Stimulated activated CD4-positive, alpha-beta T cell treated with anti-CD3 and anti-CD28 coated beads, TNF-alpha, amount 100 ng/mL, for 1 hour (primary cell): ENCODE measurements around the gene CENPM.

ENCODE experiments used
- DNase-seq, 3 donors: peaks; one replicate each; pipeline ENCODE4 v3.0.0-alpha.2; 2020; ENCODE audit warnings: low read depth in 3 of 3, low spot score in 1 of 3

CENPM gene

DNA sequence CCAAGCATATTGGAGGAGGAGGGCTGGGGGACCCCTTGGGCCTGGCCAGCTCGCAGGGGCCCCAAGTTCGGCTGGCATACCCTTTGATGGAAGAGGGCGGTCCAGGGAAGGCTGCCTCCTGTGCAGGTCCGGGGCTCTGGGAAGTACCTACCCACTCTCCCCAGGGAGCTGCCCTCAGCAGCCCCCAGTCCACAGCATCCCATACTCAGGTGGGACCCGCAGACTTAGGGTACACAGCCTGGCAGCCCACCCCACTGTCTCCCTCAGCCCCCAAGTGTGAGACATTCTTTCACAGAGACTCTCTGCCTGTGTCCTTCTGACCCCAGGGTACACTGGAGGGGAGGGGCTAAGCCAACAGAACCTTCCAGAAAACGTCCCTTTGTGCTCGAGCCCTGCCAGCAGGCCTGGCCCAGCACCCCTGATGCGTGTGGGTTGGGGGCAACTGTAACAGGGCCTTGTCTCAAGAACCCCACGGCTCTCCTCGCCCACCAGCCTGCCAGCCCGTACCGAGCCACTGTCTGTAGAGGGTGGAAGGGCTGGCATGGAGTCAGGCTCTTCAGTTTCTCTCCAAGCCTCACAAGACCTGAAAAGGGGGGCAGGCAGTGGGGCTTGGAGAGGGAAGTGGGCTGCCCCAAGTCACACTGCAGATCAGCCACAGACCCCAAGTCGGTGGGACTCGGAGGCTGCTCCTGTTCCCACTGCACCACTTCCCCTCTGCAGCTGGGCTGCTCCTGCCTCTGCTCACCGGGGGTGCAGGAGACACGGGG, 13.4 kb downstream of the CENPM start:
- DNase-seq, result no peak

DNA sequence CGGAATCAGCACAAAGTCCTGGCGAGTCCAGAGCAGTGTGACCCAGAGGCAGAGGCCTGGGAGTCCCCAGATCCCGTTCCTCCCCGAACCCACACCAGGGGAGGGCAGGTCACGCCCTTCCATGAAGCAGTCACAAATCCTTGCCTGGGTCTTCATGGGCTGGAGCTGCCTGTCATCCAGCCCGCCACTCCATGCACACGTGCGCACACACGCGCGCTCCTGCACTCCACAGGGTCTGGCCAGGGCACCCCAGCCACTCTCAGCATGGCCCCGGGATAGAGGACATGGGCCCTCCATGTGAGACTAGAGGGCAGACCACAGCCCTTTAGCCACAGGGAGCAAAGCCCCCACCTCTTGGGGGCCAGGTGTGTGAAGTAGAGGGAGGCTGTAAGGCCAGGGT, 14.6 kb downstream of the CENPM start:
- DNase-seq, result no peak

DNA sequence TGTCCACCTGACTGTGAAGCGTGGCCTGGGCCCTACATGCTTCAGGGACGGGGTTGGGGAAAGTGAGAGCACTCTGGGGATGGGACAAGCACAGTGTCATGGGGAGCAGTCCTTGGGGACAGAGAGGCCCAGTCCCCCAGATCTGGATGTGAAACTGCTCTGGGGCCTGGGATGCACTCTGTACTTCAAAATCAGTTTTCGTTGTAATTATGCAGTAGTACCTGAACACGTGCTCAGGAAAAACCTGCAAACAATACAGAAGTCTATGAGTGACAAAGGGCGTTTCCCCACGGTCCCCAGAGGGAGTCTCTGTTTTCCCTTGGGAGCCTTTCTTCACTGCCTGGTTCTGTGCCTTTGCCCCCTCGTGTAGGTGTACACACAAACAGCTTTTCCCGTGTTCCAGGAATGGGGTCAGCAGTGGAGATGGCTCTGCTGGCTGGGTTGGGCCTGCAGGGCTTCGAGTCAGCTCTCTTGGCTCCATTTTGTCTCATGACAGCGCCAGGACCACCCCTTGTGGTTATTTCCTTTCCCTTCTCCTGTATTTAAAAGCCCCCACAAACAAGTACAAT, 15.2 kb downstream of the CENPM start:
- no peak for DNase-seq

DNA sequence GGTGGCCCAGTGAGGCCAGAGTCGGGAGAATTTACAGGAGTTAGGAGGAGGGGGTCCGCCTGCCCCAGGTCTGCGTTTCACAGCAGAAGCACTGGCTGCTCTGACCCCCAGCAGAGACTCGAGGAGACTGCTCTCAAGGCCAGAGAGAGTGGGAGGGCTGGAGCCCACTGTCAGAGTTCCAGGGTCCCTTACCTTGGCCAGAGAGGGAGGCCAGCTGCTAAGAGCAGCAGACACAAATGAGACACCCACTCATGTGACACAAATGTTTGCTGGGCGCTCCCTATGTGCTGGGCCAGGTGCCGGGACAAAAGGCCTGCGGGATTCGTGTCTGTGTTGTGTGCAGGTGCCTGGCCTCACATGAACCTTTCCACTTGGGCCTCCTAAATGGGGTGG, 17.5 kb downstream of the CENPM start:
- DNase-seq, result no peak

DNA sequence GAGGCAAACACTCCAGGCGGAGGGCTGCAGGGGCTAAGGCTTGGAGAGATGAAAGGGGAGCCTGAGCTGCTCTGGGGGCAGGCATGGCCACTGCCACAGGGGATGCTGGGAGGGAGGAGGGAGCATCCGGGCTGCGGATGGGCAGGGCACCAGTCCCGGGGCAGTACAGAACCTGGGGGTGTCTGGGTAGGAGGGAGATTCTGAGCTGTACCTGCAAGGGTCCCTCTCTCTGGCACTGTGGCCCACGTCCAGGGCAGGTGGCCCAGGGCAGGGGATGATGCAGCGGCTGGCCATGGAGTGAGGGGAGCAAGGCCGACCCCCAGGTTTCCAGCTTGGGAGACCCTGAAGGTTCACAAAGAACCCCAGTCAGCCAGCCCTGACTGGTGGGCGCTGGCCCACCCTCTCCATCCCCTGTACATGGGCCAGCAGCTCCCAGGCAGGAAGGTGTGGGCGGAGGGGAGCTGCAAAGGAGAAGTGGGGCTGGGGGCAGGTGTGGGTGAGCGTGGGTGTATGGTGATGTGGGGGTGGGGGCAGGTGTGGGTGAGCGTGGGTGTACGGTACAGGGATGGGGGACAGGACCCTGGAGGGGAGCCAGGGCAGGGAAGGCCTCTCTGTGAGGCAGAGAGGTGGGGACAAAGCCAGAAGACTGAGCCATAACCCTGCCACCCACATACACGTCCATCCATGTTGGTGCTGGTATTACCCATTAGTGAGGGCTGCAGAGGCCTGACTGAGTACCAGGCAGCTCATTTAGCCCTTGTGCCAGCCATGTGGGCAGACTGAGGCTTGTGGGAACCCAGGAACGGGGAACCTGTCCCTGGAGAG, 18.1 kb downstream of the CENPM start:
- no peak for DNase-seq

DNA sequence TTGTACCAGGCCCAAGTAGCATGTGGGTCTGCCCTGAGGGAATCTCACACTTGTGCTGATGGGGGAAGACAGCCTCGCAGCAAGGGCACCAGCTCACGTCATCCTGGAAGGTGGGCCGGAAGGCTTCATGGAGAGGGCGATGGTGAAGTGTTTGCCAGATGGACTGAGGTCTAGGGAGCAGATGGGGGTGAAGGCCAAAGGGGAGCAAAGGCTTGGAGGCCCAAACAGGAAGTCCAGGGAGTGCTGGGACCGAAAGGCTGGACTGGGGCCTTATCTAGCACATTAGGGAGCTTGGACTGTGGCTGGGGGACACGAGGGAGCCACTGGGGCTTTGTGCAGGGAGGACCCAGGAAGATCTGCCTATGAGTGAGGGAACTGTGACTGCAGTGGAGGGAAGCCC, 19.1 kb downstream of the CENPM start:
- no peak for DNase-seq

DNA sequence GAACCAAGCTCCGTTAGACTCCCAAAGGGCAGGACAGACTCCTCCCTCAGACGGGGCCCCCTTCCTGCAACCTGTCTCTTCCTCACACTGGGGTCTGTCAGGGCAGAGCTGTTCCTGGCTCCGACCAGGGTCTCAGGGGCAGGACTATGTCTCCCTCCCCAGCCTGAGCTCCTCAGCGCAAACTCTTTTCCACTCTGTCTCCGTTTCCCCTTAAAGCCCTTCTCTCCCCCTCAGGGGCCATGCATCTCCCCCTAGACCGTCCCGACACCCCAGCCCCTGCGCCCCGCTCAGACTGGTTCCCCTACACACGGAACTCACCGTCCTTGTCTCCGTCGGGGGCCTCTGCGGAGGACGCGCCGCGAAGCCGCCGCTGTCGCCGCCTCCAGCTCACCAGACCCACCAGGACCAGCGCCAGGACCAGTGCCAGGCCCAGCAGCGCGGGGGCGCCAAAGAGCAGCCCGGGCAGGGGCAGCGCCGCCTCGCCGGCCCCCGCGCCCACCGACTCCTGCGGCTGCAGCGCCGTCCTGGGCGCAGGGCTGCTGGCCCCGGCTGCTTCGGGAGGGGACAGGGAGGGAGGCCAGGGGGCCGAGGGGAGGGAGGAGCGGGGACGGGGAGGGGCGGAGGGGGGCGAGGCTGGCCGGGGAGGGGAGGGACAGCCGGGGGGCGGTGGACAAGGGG, 21.0 kb downstream of the CENPM start:
- peak; percentile 33 to 71 (median 62) for DNase-seq

DNA sequence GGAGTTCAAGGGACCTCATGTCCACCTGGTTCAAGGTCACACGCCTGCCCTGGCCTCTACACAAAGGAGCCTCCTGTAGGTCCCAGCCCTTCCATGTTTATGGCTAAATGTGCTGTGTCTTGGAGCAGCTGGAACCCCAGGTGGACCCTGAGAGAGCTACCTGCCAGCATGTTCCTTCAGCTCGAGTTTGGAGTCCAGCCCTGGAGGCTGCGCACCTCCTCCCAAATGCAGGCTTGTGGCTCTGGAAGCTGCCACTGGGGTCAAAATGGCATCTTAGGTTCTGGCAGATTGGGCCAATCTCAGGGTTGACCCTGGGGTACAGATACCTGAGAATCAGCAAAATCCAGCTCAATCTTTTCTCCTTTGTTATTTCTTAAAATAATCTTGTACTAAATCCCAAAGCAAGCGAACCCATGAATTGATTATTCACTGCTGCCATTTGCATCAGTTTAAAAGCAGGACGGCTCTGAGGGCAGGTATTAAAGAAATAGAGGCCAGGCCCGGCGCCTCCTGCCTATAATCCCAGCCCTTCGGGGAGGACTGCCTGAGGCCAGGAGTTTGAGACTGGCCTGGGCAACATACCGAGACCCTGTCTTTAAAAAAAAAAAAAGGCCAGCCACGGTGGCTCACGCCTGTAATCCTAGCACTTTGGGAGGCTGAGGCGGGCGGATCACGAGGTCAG, 23.2 kb downstream of the CENPM start:
- DNase-seq, result no peak

DNA sequence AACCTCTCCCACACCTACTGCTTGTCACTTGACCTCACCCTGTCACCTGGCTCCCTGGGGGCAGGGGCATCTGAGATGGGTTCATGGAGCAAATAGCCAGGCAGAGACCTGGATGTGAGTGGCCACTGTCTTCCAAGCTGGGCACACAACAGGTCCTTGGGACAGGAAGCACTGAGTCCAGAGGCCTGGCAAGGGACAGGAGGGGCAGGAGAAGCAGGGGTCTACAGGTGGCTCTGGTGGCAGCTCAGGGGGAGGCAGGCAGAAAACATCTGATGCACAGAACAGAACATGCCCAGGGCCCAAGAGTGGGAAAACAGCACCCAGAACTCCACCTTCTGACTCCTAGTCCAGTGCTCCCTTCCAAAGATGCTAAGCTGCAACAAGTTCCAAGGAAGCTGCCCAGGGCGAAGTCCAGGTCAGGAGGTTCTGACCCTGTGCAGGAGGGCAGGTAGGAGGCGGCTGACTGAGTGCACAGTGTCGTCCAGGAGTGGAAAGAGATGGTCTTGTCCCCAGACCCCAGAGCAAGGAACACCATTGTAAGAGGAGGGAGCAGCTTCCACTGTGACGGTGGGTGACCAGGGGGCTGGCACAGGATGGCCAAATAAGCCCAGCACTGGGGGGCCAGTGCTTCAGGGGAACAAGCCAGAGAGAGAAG, 23.9 kb downstream of the CENPM start:
- DNase-seq, result no peak

DNA sequence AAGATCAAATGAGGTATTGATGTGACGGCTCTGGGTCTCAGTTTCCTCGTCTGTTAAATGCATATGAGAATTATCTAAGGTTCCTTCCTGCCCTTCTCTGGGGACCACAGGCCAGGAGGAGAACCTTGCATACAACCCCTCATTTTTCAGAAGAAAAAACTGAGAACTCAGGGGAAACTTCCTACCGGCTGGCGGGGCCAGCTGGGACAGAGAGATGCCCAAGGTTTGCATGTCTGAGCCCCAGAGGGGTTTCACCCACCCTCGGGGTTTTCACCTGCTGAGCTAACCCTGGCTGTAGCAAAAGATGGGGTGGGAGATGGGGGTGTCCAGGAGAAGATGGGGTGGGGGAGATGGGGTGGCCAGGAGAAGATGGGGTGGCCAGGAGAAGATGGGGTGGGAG, 24.6 kb downstream of the CENPM start:
- DNase-seq, result no peak

DNA sequence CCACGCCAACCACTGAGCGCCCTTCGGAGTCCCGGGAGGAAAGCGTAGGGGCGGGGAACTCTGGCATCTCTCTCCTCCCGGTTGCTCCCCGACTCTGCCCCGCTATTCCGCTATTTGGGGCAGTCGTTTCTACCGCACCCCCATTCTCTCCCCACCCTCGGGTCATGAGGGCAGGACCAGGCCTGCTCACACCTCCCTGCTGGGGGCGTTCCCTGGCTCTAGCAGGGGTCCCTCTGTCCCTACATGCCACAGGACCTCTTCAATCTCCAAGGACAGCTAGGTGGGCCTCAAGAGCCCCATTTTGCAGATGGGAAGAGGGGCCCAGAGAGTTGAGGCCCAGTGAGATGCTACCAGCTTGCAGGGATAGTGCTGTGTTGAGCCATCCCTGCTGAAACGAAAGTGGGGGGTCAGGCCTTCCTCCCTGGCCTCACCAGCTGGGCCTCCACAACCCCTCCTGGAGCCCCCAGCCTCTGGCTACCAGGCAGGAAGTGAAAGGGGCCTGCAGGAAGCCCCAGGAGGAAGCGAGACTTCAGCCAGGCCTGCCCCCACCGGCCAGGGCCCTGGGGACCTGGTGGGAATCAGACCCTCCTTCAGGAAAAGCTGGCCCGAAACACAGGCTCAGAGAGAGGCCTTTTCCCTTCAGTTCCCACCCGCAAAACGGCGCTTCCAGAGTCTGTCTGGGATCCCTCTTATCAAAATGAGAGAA, 26.5 kb downstream of the CENPM start:
- no peak for DNase-seq

DNA sequence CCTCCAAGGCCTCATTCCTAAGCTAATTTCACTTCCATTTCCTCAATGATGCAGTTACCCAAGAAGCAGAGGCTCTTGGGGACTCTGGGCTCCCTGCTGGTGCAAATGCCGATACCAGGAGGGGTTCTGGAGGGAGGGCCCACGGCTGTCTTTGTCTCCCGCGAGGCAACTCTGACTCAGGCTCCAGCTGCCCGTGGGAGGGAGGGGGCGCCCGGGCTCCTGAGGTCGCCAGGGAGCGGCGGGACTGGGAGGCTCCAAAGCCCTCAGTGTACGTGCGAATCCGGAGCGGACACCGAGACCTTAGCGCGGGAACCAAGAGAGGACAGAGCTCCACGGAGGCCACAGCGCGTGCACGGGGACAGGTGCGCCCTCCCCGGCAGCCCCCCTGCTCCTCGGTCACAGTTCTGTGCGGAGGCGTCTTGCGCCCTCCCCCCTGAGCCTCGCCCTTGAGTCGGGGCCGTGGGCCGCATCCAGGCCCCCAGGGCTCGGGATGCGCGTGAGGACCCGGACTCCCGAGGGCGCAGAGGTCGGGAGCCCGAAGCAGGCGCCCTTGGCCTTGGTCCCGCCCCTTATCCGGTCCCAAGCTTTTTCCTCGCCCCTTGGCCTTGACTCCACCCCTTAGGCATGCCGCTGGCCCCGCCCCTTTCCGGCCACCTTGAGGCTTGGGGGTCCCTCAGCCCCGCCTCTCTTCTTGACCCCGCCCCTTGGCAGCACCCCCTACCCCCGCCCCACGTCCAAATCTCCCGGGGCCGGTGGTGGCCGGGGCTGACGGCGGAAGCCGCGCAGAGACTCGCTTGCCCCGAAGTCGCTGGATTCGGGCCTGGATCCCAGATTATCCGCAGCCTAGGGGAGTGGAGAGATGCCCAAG, 27.4 kb downstream of the CENPM start:
- no peak for DNase-seq

DNA sequence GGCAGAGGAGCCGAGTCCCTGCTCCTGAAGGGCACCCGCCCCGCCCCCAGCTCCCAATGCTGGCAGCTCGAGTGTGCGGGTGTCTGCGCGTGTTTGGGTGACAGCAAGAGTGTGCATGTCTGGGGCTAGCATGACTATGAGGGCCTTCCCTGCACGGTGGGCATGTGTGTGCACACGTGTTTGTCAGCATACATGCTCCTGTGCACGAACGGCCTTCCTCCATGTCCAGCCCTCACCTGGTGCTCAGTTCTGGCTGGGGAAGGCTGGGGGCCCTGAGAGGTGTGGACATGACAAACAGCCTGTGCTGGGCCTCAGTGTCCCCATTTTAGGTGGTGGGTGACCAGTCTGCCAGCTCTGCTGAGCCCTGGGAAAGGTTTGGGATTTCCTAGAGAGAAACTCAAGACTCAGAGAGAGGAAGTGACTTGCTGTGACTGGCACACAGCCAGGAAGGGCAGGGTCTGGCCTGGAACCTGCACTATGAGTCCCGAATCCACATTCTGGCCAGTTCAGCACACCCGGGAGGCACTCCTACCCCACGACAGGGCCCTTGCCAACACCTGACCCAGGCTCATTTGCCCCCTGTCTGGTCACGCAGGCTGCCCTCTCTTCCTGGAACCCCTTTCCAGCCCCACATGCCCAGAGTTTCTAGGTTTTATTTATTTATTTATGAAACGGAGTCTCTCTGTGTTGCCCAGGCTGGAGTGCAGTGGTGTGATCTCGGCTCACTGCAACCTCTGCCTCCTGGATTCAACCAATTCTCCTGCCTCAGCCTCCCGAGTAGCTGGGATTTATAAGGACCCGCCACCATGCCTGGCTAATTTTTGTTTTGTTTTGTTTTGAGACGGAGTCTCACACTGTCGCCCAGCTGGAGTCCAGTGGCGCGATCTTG, 28.8 kb downstream of the CENPM start:
- no peak for DNase-seq

DNA sequence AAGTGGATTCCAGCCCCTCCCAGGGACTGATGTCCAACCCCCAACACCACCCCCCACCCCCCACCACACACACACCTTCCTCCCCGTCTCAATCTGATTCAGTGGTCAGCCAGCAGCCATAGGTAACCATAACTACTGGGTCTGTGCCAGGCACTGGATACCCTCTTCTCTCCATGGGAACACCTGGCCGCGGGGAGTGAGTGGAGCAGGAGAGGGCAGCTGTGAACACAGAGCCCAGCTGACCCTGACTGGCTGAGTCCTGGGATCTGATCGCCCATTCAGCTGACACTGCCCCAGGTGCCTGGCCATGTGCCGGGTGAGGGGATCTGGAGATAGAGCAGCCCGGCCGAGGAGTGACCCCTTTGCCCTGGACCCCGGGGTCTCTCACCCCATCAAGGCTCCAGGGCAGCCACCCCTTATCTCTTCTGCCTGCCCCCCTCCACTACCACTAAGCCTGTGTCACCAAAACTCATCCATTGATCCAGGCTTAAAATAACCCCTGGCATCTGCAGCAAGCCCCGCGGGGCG, 29.5 kb downstream of the CENPM start:
- DNase-seq, result no peak

DNA sequence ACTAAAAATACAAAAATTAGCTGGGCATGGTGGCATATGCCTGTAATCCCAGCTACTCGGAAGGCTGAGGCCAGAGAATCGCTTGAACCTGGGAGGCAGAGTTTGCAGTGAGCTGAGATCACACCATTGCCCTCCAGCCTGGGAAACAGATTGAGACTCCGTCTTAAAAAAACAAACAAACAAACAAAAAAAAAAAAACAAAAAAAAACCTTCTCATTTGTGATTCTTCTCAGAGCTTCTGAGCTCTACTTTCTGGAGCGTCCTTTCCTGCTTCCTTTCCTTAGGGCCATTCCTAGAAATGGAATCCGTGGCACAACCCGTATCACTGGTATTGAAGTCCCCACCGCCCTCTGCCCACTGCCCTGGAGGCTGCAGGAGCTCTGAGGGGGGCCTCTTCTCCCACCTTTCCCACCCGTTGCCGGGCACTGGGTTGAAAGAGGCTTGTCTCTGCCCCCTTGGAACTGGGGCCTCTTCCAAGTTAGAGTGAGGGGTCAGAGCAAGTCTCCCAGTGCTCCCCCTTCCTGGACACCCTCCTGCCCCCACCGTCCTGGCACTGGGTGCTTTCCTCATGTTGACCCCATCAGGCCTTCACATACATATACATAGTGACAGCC, 30.1 kb downstream of the CENPM start:
- no peak for DNase-seq

DNA sequence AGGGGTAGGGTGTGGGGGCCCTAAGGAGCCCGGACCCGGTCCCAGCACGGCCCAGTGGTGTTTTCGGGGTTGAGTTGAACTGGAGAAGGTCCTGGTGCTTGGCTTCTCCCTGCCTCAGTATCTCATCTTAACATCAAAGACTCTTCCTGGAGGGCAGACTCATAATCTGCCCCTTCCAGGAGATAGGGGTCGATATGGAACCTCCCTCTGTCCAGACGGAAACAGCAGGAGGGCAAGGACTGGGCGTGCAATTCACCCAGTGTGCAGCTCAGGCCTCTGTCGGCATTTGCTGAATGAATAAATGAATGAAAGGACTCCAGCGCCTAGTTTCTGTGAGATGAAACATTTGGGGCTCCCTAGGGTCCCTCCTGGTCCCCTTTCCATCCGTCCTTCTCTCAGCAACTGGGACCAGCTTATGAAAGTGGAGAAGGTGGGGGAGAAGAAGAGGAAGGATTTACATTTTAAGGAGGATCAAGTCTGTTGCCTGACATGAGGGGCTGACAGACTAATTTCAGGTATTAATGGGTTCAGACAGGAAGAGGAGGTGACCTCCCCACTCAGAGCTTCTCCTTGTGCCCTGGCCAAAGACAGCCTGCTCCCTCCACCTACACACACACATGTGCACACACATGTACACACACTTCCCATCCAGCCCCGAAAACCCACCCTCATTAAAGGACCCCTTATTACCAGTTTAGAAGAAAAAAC, 31.0 kb downstream of the CENPM start:
- no peak for DNase-seq
